GM19043 (cell line): Measurements from ENCODE around the gene PLXNB1.

Source experiments
- ATAC-seq: cut with Tn5 transposase; IDR thresholded peaks from one replicate; pipeline ENCODE4 v1.9.1; 2021; ENCODE audit warnings: low read depth; ENCODE audit not compliant: unreplicated experiment

Gene PLXNB1

DNA sequence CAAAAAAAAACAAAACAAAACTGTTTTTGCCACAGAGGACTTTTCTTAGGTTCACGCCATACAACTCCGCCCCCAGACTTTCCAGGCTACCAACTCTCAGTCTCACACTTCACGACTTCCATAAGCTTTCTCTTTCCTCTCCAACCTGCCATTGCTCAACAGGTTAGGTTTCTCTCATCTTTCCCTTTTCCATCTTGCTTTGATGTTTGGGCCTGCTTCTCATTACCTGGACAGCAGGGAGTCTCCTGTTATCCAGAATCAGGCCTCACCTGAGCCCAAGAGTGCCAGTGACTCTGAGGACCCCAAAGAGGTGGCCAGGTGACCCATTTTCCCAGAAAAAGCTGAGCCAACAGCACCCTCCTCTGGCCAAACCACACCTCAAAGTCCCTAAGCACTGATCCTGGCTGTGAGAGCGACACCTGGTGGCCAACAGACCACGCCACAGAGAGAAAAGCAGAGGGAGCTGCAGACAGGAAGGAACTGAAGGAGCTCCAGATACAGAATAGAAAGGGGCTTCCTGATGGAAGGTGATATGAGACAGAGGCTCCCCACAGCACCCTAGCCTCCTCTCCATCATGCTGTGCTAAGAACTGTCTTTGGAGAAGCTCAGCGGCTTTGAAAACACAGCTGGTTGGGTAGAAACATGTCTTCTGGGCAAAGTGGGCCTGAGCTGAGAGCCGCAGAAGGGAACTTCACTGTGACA lies 6.0 kb upstream of the PLXNB1 start:
- no peak for ATAC-seq

DNA sequence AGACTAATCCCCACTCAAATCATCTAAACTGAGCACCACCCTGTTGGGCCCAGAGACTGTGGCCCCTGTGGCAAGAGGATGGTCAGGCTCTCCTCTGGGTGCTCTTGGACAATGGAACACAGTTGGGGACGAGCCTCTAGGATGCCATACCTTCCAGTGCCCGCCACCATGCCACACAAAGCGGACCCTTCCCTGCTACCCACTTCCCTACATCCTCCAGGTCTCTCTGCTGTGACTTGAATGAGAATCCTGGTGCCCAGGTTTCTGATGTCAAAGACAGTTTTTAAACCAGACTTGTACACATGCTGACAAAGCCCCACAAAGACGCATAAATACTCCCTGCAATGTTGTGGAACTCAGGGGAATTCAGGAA lies 5.3 kb upstream of the PLXNB1 start:
- no peak for ATAC-seq

DNA sequence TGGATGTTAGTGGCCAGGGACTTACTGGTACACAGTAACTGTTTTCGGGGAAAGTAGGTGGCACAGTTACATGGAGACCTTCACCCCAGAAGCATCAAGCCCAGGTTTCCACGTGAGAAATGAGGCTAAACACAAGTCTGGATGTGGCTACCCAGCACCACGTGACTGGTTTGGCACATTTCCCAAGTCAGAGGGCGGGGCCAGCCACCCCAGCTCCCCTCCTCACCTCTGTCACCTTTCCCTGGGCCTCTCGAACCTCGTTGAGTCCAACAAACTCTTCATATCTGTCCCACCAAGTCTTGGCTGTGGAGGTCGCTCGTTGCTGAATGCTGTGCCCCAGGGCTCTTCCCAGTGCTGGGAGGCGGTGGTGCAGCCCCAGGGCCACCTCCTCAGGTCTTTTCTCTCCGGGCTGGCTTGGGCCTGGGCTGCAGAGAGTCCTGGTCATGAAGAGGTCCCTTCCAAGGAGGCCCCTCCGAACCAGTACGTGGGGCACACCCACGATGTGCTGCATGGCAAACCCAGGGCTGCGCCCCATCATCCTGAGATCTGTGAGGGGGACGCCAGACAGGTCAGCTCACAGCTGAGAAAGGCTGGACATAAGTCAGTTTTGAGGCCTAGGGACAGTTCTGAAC lies 4.8 kb upstream of the PLXNB1 start:
- no peak for ATAC-seq

DNA sequence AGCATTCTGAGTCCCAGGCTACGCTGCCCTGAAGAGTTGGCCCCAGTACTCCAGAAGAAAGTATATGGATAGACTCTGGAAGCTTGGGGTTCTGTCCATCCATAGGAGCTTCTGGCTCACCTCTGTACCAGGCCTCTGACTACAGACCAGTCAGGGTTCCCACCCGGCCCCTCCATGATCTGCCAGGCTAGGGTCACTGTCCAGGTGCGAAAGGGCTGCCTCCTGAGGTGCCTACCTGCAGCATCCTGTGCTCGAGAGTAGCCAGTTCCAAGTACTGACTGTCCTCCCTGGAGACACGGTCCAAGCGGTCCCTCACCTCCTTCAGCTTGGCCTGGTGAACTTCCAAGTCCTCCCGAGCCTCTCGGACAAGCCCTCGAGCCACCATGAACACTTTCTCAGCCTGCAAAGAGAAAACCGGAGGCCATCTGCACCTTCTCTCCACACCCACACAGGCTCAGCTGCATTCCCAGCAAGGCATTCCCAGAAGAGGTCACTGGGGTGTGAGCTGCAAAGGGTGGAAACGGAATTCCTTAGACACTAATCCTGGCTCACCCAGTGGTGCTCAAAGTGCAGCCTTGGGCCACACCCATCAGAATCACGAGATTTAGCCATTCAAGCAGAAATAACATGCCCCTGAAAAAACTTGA lies 3.7 kb upstream of the PLXNB1 start:
- no peak for ATAC-seq

DNA sequence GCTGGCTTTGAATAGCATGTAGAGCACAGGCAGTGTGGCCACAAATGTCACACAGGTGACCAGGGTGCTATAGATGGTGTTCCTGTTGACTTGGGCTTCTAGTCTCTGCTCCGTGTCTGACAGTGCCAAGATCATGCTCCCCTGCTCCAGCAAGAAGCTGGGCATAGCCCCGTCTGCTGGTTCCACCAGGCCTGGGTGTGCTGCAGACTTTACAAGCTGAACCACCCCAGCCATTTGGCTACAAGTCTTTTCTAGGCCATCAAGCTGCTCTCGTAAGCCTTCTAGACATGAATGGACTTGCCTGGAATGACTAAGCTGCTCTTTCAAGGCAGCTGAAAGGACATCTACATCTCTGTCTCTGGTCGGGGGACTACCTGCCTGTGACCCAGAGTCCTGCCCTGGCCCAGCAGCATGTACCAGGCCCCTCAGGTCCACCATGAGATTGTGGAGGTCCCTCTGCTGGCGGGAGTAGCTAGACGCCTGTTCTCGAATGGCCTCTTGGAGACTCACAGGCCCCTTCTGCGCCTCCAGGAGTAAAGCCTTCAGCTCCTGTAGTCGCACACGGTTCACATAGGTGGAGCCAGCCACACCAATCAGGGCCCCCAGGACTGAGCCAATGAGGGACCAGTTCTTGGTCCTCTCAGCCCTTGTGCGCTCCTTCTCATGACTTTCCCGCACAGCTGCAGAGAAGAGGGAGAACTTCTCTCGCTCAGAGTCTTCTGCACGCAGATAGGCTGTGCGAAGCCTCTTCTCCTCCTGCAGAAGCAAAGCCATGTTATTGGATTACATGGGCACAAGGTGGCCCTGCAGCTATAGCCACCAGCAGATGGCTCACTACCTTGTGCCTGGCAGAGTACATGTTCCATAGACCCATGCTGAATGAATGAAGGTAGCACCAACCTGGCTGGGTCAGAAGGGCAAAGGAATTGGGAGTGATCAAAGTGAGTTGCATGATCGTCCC lies 2.8 kb upstream of the PLXNB1 start:
- no peak for ATAC-seq

DNA sequence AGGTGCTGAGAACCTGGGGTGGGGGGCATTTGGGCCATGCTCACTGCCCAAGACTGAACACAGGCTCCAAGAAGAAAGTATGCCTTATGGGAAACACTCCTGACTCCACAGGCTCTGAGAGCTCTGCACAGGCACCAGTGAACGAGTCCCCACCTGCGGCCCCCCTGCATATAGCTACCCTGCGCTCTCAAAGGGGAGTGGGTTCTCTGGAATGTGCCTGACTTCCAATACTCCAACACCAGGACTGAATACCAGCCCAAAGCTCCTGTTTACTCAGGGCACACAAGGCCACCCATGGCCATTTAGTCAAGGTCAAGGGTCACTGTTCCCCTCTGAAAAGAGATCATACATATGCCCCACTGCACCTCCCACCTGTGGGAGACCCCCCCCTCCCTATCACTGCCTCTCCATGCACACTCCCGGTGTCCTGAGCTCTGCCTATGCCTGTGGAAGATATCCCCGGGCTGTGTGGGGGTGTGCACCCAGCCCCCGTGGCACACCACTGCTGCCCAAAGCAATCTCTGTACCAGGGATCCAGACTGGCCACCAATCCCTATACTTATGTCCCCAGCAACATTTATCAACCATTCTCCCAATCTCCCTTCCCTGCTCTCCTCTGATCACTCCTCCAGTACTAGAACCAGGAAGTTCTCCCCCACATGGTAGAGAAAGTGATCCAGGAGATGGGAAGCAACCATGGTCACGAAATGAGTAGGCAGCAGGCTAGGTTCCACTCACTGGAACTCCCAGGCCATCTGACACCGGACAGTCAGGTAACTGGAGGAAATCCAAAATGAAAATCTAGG lies 1.5 kb upstream of the PLXNB1 start:
- ATAC-seq = no peak

DNA sequence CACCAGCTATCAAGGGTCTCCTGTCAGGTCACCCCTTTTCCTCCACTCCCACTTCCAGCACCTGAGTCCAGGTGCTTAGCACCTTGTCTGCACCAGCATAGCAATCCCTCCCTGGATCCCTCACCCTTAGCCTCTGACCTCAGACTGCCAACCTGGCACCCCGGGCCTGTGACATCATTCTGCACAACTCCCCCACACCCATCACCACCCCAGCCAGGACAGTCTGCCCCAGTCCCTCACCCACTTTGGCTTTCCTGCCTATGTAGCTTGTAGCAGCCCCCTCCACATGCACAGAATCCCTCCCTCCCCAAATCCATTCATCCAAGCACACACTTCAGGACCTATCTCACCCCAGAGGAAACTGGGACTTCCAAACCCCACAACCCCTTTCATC lies 819 bp upstream of the PLXNB1 start:
- no peak for ATAC-seq

DNA sequence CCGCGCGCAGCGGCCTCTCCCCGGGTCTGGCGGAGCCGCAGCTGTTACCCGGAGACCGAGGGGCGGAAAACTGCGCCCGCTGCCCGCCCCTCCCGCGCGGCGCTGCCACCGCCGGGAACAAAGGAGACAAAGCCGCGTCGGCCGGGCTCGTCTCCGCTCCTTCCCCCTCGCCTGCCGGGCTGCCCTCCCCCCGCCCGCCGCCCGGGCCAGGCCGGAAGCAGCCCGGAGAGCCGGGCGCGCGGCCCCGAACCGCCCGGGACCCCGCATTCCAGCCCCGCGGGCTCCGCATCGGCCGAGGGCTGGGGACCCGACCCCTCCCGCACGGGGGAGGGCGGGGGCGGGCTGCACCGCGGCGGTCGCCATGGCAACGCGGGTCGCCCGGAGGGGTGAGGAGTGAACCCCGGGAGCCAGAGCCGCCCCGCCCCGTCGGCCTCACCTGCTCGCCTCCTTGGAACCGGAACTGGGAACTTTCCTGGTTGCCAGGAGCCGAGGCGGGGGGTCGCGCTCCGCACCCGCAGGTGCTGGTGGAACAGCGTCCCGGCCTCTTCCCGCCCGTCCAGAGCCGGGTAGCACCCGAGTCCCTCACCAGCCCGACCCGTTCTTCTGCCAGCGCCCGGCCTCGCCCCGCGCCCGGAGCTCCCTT lies 448 bp downstream of the PLXNB1 start:
- peak; percentile 41 for ATAC-seq

DNA sequence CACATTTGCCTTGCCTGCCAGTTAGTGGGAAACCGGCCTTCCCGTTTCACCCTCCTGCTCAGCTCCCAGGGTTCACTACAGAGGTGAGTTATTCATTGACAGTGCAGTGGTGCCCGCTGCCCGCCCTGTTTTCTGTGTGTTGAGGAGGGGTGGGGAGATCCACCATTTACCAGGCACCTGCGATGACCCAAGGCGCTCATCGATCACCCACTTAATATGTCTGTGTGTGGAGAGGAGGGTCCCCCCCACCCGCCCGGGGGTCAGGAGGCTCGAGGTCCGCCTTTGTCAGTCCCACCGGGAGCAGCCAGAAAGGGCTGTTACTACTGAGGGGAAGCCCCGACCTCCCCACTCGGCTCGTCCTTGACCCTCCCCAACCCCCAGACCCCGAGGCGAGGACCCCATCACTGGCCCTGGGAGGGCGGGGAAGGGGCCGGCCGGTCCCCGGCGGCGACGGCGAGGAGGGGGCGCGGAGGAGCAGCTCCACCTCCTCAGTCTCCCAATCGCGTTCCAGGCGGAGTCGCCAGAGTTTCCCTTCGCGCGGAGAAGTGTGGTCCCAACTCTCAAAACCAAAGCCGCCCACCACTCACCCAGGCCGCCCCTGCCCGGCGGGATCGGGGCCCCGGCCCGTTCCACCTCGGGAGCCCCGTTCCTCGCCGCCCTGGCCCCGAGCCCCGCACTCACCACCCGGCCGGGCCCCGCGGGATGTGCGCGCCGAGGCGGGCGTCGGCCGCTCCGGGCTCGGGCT lies 1.1 kb downstream of the PLXNB1 start:
- peak; percentile 29 for ATAC-seq

DNA sequence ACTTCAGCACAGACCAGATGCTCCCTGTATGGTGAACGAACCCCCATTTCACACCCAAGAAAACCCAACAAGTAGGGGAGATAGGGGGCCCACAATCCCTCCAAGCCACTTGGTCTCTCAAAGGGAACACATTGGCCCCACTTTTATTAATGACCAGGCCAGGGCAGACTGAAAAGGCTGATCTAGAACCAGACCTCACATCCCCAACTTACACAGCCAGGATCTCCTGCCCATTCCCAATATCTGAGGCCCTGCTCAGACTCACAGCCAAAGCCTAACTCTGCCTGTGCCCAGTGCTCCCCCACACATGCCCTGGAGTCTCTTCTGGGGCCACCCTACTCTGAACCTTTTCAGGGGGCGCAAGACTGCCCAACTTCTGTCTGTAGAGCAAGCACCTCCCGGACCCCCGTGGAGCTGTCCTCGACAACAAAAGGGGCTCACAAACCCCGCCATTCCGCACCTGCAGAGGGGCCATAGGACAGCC lies 1.8 kb downstream of the PLXNB1 start:
- no peak for ATAC-seq

DNA sequence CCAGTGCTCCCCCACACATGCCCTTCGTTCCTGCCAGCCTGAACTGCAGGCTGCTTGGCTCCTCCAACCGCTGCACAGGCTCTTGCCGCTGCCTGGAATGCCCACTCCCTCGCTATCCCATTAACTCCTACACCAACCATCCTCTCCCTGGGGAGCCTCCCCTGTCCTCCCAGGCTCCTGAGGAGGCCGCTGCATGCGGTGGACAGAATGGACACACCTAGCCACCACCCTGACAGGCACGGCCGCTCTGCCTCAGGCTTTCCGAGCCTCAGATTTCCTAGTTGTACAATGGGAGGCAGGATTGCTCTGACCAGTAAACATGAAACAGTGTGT lies 2.3 kb downstream of the PLXNB1 start:
- ATAC-seq = no peak

DNA sequence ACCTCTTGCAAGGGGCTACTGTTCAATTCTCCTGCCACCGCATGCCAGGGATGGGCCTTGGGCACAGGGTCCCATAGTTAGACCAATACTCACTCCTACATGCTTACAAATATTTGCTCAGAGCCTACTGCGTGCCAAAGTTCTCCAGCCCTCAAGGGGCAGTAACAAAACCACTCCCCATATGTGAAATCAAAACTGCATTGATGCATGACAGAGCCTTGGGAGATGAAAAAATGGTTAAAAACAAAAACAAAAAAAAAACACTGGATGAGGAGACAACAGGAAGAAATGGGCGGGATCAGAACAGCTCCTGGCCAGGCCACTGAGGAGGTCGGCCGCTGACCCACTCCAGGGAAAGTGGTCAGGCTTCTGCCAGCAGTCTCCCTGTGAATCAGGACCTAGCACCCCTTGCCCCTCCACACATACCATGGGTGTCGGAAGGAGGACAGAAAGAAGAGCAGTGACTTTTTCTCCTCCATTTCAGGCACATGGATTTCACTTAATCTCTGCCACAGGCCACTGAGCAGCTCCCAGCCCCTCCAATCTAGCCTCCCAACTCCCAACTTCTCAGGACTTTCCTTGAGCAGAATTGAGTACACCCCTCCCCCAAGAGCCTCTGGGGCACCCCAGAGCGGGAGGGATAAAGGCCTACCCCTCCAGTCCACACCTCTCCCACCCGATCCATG lies 2.8 kb downstream of the PLXNB1 start:
- no peak for ATAC-seq

DNA sequence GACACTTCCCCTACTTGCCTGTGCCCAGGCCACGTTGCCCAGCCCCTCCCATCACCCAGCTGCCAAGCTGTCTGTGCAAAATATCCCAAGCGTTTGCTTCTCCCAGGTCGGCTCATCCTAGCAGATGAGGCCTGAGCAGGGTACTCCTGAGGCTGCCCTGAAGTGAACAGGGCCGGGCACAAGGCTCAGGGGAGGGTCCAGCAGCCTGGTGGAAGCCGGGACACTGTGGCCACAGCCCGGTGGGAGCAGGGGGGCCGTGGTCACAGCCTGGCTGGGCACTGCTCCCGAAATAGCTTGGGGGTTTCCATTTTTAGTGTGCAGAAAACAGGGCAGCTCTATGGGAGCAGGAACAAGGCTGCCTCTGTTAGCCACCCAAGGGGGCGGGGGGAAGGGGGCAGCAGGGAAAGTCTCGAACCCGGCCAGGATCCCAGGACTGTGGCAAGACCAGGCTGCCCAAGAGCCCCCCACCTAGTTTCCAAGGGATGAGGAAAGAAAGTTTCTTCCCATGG lies 3.4 kb downstream of the PLXNB1 start:
- ATAC-seq = no peak

DNA sequence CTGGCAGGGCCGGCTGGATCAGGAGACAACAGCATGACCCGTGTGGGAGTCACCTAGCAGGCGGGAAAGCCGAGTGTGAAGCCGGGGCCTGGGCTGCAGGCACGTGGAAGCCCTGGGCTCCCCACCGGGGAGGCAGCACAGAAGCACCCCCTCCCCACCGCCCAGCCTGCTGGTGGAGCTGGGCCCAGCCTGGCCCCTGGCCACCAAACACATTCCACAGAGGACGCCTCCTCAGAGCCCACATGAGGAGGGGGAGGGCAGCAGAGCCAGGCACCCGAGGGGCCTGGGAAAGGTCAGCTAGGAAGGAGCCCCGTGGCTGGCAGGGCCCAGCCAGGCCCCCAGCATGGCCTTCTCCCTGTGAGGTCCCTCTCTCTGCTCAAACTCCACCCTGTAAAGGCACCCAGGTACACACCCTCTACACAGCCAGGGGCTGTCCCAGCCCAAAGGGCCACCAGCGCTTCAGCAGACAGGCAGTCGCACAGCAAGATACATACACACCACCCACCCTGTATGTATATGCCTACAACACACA lies 4.5 kb downstream of the PLXNB1 start:
- no peak for ATAC-seq

DNA sequence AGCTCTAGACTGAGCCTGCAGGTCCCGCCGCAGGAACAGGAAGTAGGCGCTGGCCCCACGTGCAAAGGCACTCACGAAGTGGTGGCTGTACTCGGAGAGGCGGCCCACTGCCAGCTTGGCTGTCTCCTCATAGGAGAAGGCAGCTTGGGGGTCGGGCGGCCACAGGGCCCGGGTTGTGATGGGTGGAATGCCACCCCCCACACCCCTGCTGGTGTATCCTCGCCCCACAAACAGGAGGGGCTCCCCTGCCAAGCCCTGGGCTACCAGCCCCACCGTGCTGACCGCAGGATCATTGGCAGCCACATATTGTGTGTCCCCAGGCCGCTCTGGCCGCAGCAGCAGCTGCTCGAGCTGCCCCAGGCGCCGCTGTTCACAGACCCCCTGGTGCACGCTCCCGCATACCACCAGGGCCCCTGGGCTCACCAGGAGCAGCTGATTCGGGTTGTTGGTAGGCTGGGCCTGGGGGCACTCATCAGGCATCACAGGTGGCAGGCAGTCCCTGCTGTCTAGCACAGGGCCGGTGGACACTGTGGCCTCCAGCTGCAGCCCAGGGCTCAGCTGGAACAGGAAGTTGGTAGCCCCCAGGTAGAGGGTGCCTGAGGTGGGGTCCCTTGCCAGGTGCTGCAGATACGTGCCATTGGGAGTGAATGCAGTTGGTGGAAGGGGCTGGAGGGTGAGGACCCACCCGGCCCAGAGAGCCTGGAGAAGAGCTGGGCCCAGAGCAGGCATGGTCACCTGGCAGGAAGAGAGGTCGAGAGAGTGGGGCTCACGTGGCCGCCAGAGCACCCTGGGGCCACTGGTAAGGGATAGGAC lies 5.8 kb downstream of the PLXNB1 start:
- no peak for ATAC-seq

DNA sequence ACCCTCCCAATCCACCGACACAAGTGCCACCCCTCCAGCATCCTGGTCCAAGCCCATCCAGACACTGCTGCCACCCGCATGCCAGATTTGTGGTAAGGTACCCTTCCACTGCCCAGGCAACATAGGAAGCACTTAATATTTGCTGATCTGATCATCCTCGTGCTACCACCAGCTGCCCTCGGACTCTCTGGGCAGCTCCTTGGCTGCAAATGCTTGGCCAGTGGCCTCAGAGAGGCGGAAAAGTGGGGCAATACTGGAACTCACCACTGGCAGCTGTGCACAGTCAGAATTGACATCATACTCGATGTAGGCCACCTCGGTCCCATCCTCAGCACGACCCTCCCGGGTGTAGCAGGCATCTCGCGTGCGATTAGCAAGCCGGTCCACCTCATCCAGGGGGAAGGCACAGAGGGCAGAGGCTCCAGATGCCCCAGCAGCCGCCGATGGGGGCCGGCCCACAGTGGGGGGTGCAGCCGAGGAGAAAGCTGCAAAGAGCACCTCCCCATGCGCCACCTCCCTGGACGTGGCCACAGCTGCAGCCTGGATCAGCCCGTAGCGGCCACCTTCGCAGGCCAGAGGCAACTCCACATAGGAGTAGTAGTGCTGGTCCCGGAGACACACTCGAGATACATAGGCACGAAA lies 6.5 kb downstream of the PLXNB1 start:
- no peak for ATAC-seq

DNA sequence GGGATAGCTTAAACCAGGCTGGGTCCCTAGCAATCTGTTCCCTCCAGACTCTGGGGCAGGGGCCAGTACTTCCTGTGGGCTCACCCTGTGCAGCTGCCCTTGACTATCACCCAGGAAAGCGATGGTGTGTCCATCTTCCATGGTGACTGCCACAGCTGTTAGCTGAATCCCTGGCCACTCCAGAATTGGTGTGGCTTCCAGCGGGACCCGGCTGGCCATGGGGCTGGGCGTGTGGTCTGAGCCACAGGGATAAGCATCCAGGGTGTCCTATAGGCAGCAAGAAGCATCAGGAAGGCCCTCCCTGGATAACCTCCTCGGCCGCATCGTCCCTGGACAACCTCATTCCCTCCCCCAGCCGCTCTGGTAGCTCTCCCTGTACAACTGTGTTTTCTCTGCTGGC lies 7.2 kb downstream of the PLXNB1 start:
- no peak for ATAC-seq
